WTC11 (cell line): Measurements from ENCODE around the gene SUSD6. TPM values are rescaled to one million over a fixed set of nuclear protein-coding genes. Genes with fewer than 3 reads are reported as not detected.

Experiments
- ATAC-seq: fragments of 200-7000 bp; cut with Tn5 transposase; 2 replicates; pipeline ENCODE4 v1.10.0; 2021; ENCODE audit warnings: mild to moderate bottlenecking, moderate library complexity
- CTCF ChIA-PET: fragments of 300-600 bp; sonication (Branson Sonifier 250); formaldehyde crosslinking; loops from one replicate; lab custom pipeline; 2021; ENCODE audit warnings: antibody characterized with exemption; lab: Charles Lee
- POLR2A ChIA-PET: fragments of 350-600 bp; sonication (Branson Sonifier 250); formaldehyde crosslinking; loops from one replicate; lab custom pipeline; 2021; ENCODE audit warnings: antibody characterized with exemption; lab: Charles Lee
- DNase-seq: peaks from one replicate; pipeline ENCODE4 v3.0.0; 2021; ENCODE audit warnings: low spot score
- H3K27ac Mint-ChIP-seq: 2 replicates; pipeline ENCODE4 v1.8.0; 2021; ENCODE audit warnings: mixed read lengths
- H3K27me3 Mint-ChIP-seq: 2 replicates; pipeline ENCODE4 v1.8.0; 2021; ENCODE audit warnings: low read depth, mild to moderate bottlenecking, moderate library complexity, mixed read lengths
- H3K36me3 Mint-ChIP-seq: 2 replicates; pipeline ENCODE4 v1.8.0; 2021; ENCODE audit warnings: mixed read lengths
- H3K4me1 Mint-ChIP-seq: 2 replicates; pipeline ENCODE4 v1.8.0; 2022; ENCODE audit warnings: mixed read lengths
- H3K4me3 Mint-ChIP-seq: 2 replicates; pipeline ENCODE4 v1.8.0; 2021; ENCODE audit warnings: mild to moderate bottlenecking, moderate library complexity, mixed read lengths
- H3K9me3 Mint-ChIP-seq: 2 replicates; pipeline ENCODE4 v1.8.0; 2021; ENCODE audit warnings: mixed read lengths
- AR ChIP-seq: fragments of 250-450 bp; sonication (Bioruptor Pico); IDR thresholded peaks from 2 replicates; pipeline ENCODE4 v1.9.0; 2021; ENCODE audit warnings: mild to moderate bottlenecking
- ATF1 ChIP-seq: sonication (generic); formaldehyde crosslinking; IDR thresholded peaks from 2 replicates; pipeline ENCODE4 v1.8.1; 2023; ENCODE audit warnings: mild to moderate bottlenecking, moderate library complexity, missing genetic modification reagents
- CBFB ChIP-seq: sonication (generic); formaldehyde crosslinking; IDR thresholded peaks from 2 replicates; pipeline ENCODE4 v1.8.1; 2022; ENCODE audit warnings: mild to moderate bottlenecking, low read depth, missing genetic modification reagents
- ERG ChIP-seq: fragments of 250-450 bp; sonication (Bioruptor Pico); IDR thresholded peaks from 2 replicates; pipeline ENCODE4 v1.8.0; 2021; ENCODE audit warnings: mild to moderate bottlenecking
- ESRRA ChIP-seq: sonication (generic); formaldehyde crosslinking; IDR thresholded peaks from 2 replicates; pipeline ENCODE4 v1.8.1; 2022; ENCODE audit warnings: mild to moderate bottlenecking, missing genetic modification reagents, borderline replicate concordance
- FOXJ3 ChIP-seq: sonication (generic); formaldehyde crosslinking; IDR thresholded peaks from 2 replicates; pipeline ENCODE4 v1.9.0; 2021; ENCODE audit warnings: missing genetic modification reagents, mild to moderate bottlenecking, borderline replicate concordance
- FOXP4 ChIP-seq: sonication (generic); formaldehyde crosslinking; IDR thresholded peaks from 2 replicates; pipeline ENCODE4 v1.8.0; 2022; ENCODE audit warnings: mild to moderate bottlenecking, missing genetic modification reagents
- GTF2I ChIP-seq: fragments of 250-450 bp; sonication (Bioruptor Pico); conservative IDR thresholded peaks from 2 replicates; pipeline ENCODE4 v1.4.0; 2021; ENCODE audit warnings: mild to moderate bottlenecking
- HMGA2 ChIP-seq: fragments of 250-450 bp; sonication (Bioruptor Pico); IDR thresholded peaks from 2 replicates; pipeline ENCODE4 v1.4.0; 2021; ENCODE audit warnings: mild to moderate bottlenecking, moderate library complexity
- IRF1 ChIP-seq: sonication (generic); formaldehyde crosslinking; IDR thresholded peaks from 2 replicates; pipeline ENCODE4 v1.8.0; 2023; ENCODE audit warnings: missing genetic modification reagents
- JAZF1 ChIP-seq: fragments of 250-450 bp; sonication (Bioruptor Pico); IDR thresholded peaks from 2 replicates; pipeline ENCODE4 v1.9.0; 2021; ENCODE audit warnings: moderate library complexity, mild to moderate bottlenecking, inconsistent platforms
- JUN ChIP-seq: sonication (generic); formaldehyde crosslinking; IDR thresholded peaks from 2 replicates; pipeline ENCODE4 v1.8.0; 2023; ENCODE audit warnings: mild to moderate bottlenecking, missing genetic modification reagents
- MXD4 ChIP-seq: fragments of 250-450 bp; sonication (Bioruptor Pico); IDR thresholded peaks from 2 replicates; pipeline ENCODE4 v1.8.0; 2021; ENCODE audit warnings: mild to moderate bottlenecking, moderate library complexity, borderline replicate concordance
- NFATC4 ChIP-seq: fragments of 250-450 bp; sonication (Bioruptor Pico); IDR thresholded peaks from 2 replicates; pipeline ENCODE4 v1.9.0; 2021; ENCODE audit warnings: mild to moderate bottlenecking
- NR1H2 ChIP-seq: sonication (generic); formaldehyde crosslinking; IDR thresholded peaks from 2 replicates; pipeline ENCODE4 v1.9.0; 2021; ENCODE audit warnings: mild to moderate bottlenecking, moderate library complexity, missing genetic modification reagents
- PREB ChIP-seq: sonication (generic); formaldehyde crosslinking; IDR thresholded peaks from 2 replicates; pipeline ENCODE4 v1.8.1; 2022; ENCODE audit warnings: mild to moderate bottlenecking, missing genetic modification reagents, moderate library complexity, borderline replicate concordance
- TCF7 ChIP-seq: sonication (generic); formaldehyde crosslinking; IDR thresholded peaks from 2 replicates; pipeline ENCODE4 v1.8.0; 2022; ENCODE audit warnings: mild to moderate bottlenecking, low read depth, missing genetic modification reagents, moderate library complexity
- TEAD1 ChIP-seq: sonication (generic); formaldehyde crosslinking; IDR thresholded peaks from 2 replicates; pipeline ENCODE4 v1.8.0; 2022; ENCODE audit warnings: mild to moderate bottlenecking, missing genetic modification reagents
- TEAD4 ChIP-seq: sonication (generic); formaldehyde crosslinking; IDR thresholded peaks from 2 replicates; pipeline ENCODE4 v1.8.0; 2022; ENCODE audit warnings: mild to moderate bottlenecking, missing genetic modification reagents
- ZMAT4 ChIP-seq: fragments of 250-450 bp; sonication (Bioruptor Pico); IDR thresholded peaks from 2 replicates; pipeline ENCODE4 v1.9.0; 2021; ENCODE audit warnings: mild to moderate bottlenecking
- ZNF425 ChIP-seq: fragments of 250-450 bp; sonication (Bioruptor Pico); conservative IDR thresholded peaks from 2 replicates; pipeline ENCODE4 v1.9.0; 2021; ENCODE audit warnings: mild to moderate bottlenecking
- ZSCAN18 ChIP-seq: fragments of 250-450 bp; sonication (Bioruptor Pico); IDR thresholded peaks from 2 replicates; pipeline ENCODE4 v2.1.2; 2022; ENCODE audit warnings: mild to moderate bottlenecking, moderate library complexity
- total RNA-seq: library from RNA; stranded (reverse); gene quantifications from 3 replicates; pipeline ENCODE4 v1.2.3, GENCODE V29; 2021

The SUSD6 gene
- total RNA-seq, 1 experiment from 2014 or later, result 10.1 TPM

GRCh38 chr14:69695322-69696203 lies 84.2 kb downstream of the SUSD6 start:
- H3K4me1 Mint-ChIP-seq, result peaks cover 64% of the 10 kb centered on the region
- DNase-seq, result no peak
- TF ChIP-seq JAZF1 (CRISPR knock-in tag) (no peak), JUN (no peak), TEAD4 (no peak), ESRRA (no peak), PREB (CRISPR knock-in tag) (no peak), GTF2I (CRISPR knock-in tag) (no peak), ZNF425 (CRISPR knock-in tag) (no peak), ATF1 (CRISPR knock-in tag) (no peak)
- H3K4me3 Mint-ChIP-seq, result no peak overlapping the region
- H3K27ac Mint-ChIP-seq, result no peak overlapping the region
- no peaks in the 10 kb centered on the region for H3K36me3 Mint-ChIP-seq
- H3K27me3 Mint-ChIP-seq, result no peaks in the 10 kb centered on the region
- CTCF ChIA-PET, result no interaction called here
- POLR2A ChIA-PET, result no interaction called here
- H3K9me3 Mint-ChIP-seq, result no peaks in the 10 kb centered on the region
- peak; percentile 63 for ATAC-seq

- H3K4me3 Mint-ChIP-seq, result no peak overlapping the region
- no peaks in the 10 kb centered on the region for H3K36me3 Mint-ChIP-seq
- H3K4me1 Mint-ChIP-seq, result peaks cover 70% of the 10 kb centered on the region
- DNase-seq, result no peak
- no peak overlapping the region for H3K27ac Mint-ChIP-seq
- ChIA-PET POLR2A (no interaction called here), CTCF (no interaction called here)
- H3K27me3 Mint-ChIP-seq, result no peaks in the 10 kb centered on the region
- ATAC-seq, result no peak
- H3K9me3 Mint-ChIP-seq, result no peaks in the 10 kb centered on the region
- TF ChIP-seq NFATC4 (no peak), TEAD1 (CRISPR knock-in tag) (no peak), ZMAT4 (CRISPR knock-in tag) (no peak), FOXJ3 (CRISPR knock-in tag) (no peak), HMGA2 (CRISPR knock-in tag) (no peak), MXD4 (CRISPR knock-in tag) (no peak), FOXP4 (CRISPR knock-in tag) (no peak), IRF1 (CRISPR knock-in tag) (no peak), ZSCAN18 (CRISPR knock-in tag) (no peak), AR (CRISPR knock-in tag) (no peak), CBFB (no peak), NR1H2 (no peak), TCF7 (no peak), PREB (CRISPR knock-in tag) (no peak), ERG (CRISPR knock-in tag) (no peak)
Observed at GRCh38 chr14:69696204-69696527, 84.8 kb downstream of the SUSD6 start.
